Measurements from ENCODE around the gene GREM1.

GRCh38 chr15:32735989-32736700 is 18.3 kb downstream of the GREM1 start:
- TF ChIP-seq, protein P1, sequence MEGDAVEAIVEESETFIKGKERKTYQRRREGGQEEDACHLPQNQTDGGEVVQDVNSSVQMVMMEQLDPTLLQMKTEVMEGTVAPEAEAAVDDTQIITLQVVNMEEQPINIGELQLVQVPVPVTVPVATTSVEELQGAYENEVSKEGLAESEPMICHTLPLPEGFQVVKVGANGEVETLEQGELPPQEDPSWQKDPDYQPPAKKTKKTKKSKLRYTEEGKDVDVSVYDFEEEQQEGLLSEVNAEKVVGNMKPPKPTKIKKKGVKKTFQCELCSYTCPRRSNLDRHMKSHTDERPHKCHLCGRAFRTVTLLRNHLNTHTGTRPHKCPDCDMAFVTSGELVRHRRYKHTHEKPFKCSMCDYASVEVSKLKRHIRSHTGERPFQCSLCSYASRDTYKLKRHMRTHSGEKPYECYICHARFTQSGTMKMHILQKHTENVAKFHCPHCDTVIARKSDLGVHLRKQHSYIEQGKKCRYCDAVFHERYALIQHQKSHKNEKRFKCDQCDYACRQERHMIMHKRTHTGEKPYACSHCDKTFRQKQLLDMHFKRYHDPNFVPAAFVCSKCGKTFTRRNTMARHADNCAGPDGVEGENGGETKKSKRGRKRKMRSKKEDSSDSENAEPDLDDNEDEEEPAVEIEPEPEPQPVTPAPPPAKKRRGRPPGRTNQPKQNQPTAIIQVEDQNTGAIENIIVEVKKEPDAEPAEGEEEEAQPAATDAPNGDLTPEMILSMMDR (IDR thresholded peaks at IDR 0.05 in 4 of 5, conservative IDR thresholded peaks at IDR 0.05 in 1 of 5): no peak
- no peak for TF ChIP-seq POLR2A (IDR thresholded peaks at IDR 0.05)
